ENCODE measurements around the gene LCE1C. TPM values are rescaled to one million over a fixed set of nuclear protein-coding genes. Genes with fewer than 3 reads are reported as not detected.

LCE1C gene
- total and polyA plus RNA-seq, 2 of the 4 experiments (the other 2 are of a cell fraction) = not detected

- H3K9me3 ChIP-seq (ENCODE audit: control insufficient read depth, insufficient read depth, low read length) = no peaks in the 10 kb centered on the region
- H3K56ac ChIP-seq (ENCODE audit: extremely low read depth, insufficient read depth, low read length) = no peak within 1 kb of the TSS
- H4K5ac ChIP-seq (ENCODE audit: low read depth, low read length) = no peak within 1 kb of the TSS
- H3K14ac ChIP-seq (replicated peaks; ENCODE audit: low read depth, low read length) = no peak within 1 kb of the TSS
- H3K4me3 ChIP-seq (ENCODE audit: insufficient read depth, low read depth, low read length) = no peak within 1 kb of the TSS
- H3K4ac ChIP-seq (ENCODE audit: low read depth, low read length) = no peak within 1 kb of the TSS
- no peak within 1 kb of the TSS for H2BK20ac ChIP-seq (ENCODE audit: low read depth, low read length)
- no peak within 1 kb of the TSS for H2AFZ ChIP-seq (replicated peaks; ENCODE audit: low read length, poor library complexity)
- dilution Hi-C loops (cut with HindIII; ENCODE audit: low sequenced_read_pairs, unreplicated experiment) = no loop called here
- H2BK120ac ChIP-seq (ENCODE audit: low read depth, low read length) = no peak within 1 kb of the TSS
- H3K36me3 ChIP-seq (ENCODE audit: control insufficient read depth, insufficient read depth, low read length) = no peaks in the 10 kb centered on the region
- TF ChIP-seq RAD21 (IDR thresholded peaks at IDR 0.05; ENCODE audit: low read length) (no peak), FOS (IDR thresholded peaks at IDR 0.05; ENCODE audit: low read depth, low read length) (no peak), MAFK (IDR thresholded peaks at IDR 0.05; ENCODE audit: low read depth, low read length) (no peak), CEBPB (IDR thresholded peaks at IDR 0.05; ENCODE audit: low read depth, low read length) (no peak), CHD1 (IDR thresholded peaks at IDR 0.05; ENCODE audit: low read depth, low read length) (no peak), CTCF (conservative IDR thresholded peaks at IDR 0.05; ENCODE audit: low read depth, low read length) (no peak), BHLHE40 (IDR thresholded peaks at IDR 0.05; ENCODE audit: low read depth, low read length) (no peak), USF2 (IDR thresholded peaks at IDR 0.05; ENCODE audit: low read depth, low read length) (no peak), POLR2A (IDR thresholded peaks at IDR 0.05; ENCODE audit: low read depth, low read length) (no peak), MAZ (IDR thresholded peaks at IDR 0.05; ENCODE audit: borderline replicate concordance, low read depth, low read length) (no peak), MXI1 (IDR thresholded peaks at IDR 0.05; ENCODE audit: borderline replicate concordance, low read depth, low read length) (no peak), ELK1 (IDR thresholded peaks at IDR 0.05; ENCODE audit: borderline replicate concordance, low read depth, low read length) (no peak)
- no peaks in the 10 kb centered on the region for H3K27me3 ChIP-seq (ENCODE audit: control insufficient read depth, insufficient read depth, low read length)
- ChIA-PET POLR2A (ENCODE audit: unreplicated experiment) (no interaction called here), CTCF (interaction anchor here (0.6 kb wide), 1 partner anchor 51 kb away, joined by 4 read pairs; no protein-coding TSS in a partner anchor)
- H3K23ac ChIP-seq (ENCODE audit: low read depth, low read length) = no peak within 1 kb of the TSS
- H4K91ac ChIP-seq (ENCODE audit: insufficient read depth, low read depth, low read length) = no peak within 1 kb of the TSS
- no CpG with 5 or more reads among the region's 2 CpGs for WGBS, 2 experiments (ENCODE audit: extremely low coverage in 2 of 2, insufficient read length in 1 of 2)
- H3K27ac ChIP-seq (ENCODE audit: insufficient read depth, low read length) = no peak within 1 kb of the TSS
- no peak within 1 kb of the TSS for H3K18ac ChIP-seq (ENCODE audit: low read depth, low read length)
- DNase-seq = no peak
- no peak within 1 kb of the TSS for H3K4me2 ChIP-seq (ENCODE audit: low read depth, low read length)
- in situ Hi-C loops (cut with MboI; ENCODE audit: low sequenced_read_pairs) = no loop called here
- H2BK5ac ChIP-seq (ENCODE audit: low read depth, low read length, poor library complexity, severe bottlenecking) = no peak within 1 kb of the TSS
- H2AK5ac ChIP-seq (ENCODE audit: low read depth, low read length) = no peak within 1 kb of the TSS
- H3K79me1 ChIP-seq (ENCODE audit: low read depth in 1 of 2, low read length in 2 of 2) = no peaks in the 10 kb centered on the region
- H4K8ac ChIP-seq (ENCODE audit: low read depth in 2 of 2, low read length in 2 of 2) = no peak within 1 kb of the TSS
- no TSS peak for BruUV-seq (replicated peaks)
- H4K20me1 ChIP-seq (ENCODE audit: insufficient read depth, low read length) = no peaks in the 10 kb centered on the region
- intact Hi-C loops (cut with micrococcal nuclease) = no loop called here
- no peak within 1 kb of the TSS for H2BK15ac ChIP-seq (ENCODE audit: low read depth, low read length)
- H3K4me1 ChIP-seq (ENCODE audit: control insufficient read depth, insufficient read depth, low read length) = no peaks in the 10 kb centered on the region
- no peak within 1 kb of the TSS for H3K9ac ChIP-seq (ENCODE audit: low read depth, low read length)
- no peak for ATAC-seq (ENCODE audit: low read depth)
- no peaks in the 10 kb centered on the region for H3K9me1 ChIP-seq (ENCODE audit: insufficient read depth, low read length)
- H2AK9ac ChIP-seq (replicated peaks; ENCODE audit: low read depth, low read length, poor library complexity) = no peak within 1 kb of the TSS
These were observed 20.4 kb downstream of the LCE1C start, which contains the start of gene LCE1E for GRCh38 chr1:152786077-152786476. Gene LCE1E (plus strand): TSS chr1:152786257. CDS start chr1:152787300, 1,043 bp downstream.

Measured in IMR-90 (cell line).